ENCODE measurements around the gene ZBTB25. TPM values are rescaled to one million over a fixed set of nuclear protein-coding genes. Genes with fewer than 3 reads are reported as not detected.
A peak's percentile ranks its signal among the peaks of the same experiment; 100 is the strongest.

The ZBTB25 gene
- total RNA-seq, 2 experiments from 2014 or later, result 18.4 to 35.4 TPM

DNA sequence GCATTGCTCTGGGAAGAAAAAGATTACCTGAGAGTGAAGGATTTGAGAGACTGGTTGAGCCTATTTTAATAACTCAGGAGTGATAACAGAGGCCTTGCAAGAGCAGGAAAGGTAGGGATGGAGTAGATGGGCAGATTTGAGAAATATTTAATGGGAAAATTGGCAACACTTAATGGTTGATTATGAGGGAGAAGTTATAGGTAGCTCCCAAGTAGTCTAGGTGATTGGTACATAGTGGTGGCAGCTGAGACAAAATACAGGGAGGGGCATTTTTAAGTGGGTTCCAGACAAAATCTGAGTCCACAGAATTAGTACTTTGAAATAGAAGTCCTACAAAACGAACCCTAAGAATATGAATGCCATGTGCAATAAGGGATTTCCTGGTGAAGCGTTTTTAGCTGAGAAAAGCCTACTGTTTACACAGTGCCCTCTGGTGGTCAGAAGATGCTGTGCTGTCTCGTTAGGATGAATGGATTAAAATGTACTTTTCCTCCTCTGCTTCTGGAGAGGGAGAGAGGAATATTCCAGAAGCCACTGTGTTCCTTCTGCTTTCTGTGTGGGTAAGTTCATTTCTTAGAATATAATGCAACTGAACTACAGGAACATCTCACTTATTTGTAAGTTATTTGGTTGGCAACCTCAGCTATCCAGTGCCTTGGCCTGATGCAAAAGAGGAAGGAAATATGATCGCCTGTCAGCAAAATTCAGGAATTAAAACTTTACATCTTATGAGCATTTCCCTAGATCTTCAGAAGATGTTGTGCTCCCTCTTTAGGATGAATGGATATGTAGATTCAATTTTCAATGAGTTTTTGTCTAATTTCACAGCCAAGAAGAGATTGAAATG, 7.4 kb upstream of the ZBTB25 start:
- peak; percentile 81 for DNase-seq (ENCODE audit: low spot score)
- TF ChIP-seq CTCF (conservative IDR thresholded peaks at IDR 0.05; ENCODE audit: low read length) (peak; percentile 99), EZH2phosphoT487 (IDR thresholded peaks at IDR 0.05; ENCODE audit: borderline replicate concordance, low read depth, low read length) (no peak)
- H3K4me3 ChIP-seq (ENCODE audit: low read depth, low read length, poor library complexity, severe bottlenecking), result no peak overlapping the region
- H3K79me2 ChIP-seq (ENCODE audit: insufficient read depth, low read depth, low read length), result peaks cover 93% of the 10 kb centered on the region
- peaks cover 22% of the 10 kb centered on the region; the same call in 1 of the 2 replicates for H3K36me3 ChIP-seq (ENCODE audit: insufficient read depth, low read length)
- no TSS peak for BruUV-seq (replicated peaks)
- no peak overlapping the region; the same call in 1 of the 2 replicates for H2AFZ ChIP-seq (ENCODE audit: low read length)
- ChIA-PET POLR2A (interaction anchor here (0.6 to 2.1 kb wide), 4 partner anchors 11 to 423 kb away, joined by 3 to 9 read pairs (median 4); no protein-coding TSS in a partner anchor), CTCF (ENCODE audit: unreplicated experiment) (interaction anchor here (1.7 kb wide), 1 partner anchor 8 kb away, joined by 4 read pairs; no protein-coding TSS in a partner anchor)
- no peaks in the 10 kb centered on the region for H3K9me3 ChIP-seq (ENCODE audit: low read length)
- peak overlapping the region; percentile 45 for H3K4me2 ChIP-seq (ENCODE audit: low read length)
- H3K27ac ChIP-seq (ENCODE audit: low read depth, low read length, poor library complexity, severe bottlenecking), result no peak overlapping the region
- H4K20me1 ChIP-seq (ENCODE audit: insufficient read depth, low read length), result peaks cover 50% of the 10 kb centered on the region
- intact Hi-C loops (cut with micrococcal nuclease; ENCODE audit: unreplicated experiment), result no loop called here
- H3K4me1 ChIP-seq (ENCODE audit: insufficient read depth, low read length, poor library complexity, severe bottlenecking), result peaks cover 46% of the 10 kb centered on the region
- H3K9me2 ChIP-seq (ENCODE audit: insufficient read depth, low read length), result no peaks in the 10 kb centered on the region

DNA sequence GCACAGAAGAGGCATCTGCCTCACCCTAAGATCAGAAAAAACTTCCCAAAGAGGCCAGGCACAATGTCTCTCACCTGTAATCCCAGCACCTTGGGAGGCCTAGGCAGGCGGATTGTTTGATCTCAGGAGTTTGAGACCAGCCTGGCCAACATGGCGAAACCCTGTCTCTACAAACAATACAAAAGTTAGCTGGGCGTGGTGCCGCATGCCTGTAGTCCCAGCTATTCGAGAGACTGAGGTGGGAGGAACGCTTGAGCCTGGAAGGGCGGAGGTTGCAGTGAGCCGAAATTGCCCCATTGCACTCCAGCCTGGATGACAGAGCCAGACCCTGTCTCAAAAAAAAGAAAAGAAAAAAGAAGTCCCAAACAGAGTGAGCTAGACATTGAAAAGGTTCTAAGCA, 5.4 kb upstream of the ZBTB25 start:
- H3K27ac ChIP-seq (ENCODE audit: low read depth, low read length, poor library complexity, severe bottlenecking), result no peak overlapping the region
- H3K36me3 ChIP-seq (ENCODE audit: insufficient read depth, low read length), result peaks cover 20% of the 10 kb centered on the region; the same call in 1 of the 2 replicates
- no peak overlapping the region for H2AFZ ChIP-seq (ENCODE audit: low read length)
- H3K4me1 ChIP-seq (ENCODE audit: insufficient read depth, low read length, poor library complexity, severe bottlenecking), result peaks cover 51% of the 10 kb centered on the region
- H4K20me1 ChIP-seq (ENCODE audit: insufficient read depth, low read length), result peaks cover 48% of the 10 kb centered on the region
- POLR2A ChIA-PET, result interaction anchor here (0.6 to 1.0 kb wide), 3 partner anchors 11 to 67 kb away, joined by 3 to 5 read pairs (median 5); no protein-coding TSS in a partner anchor
- TF ChIP-seq CTCF (conservative IDR thresholded peaks at IDR 0.05; ENCODE audit: low read length) (no peak), EZH2phosphoT487 (IDR thresholded peaks at IDR 0.05; ENCODE audit: borderline replicate concordance, low read depth, low read length) (no peak)
- no TSS peak for BruUV-seq (replicated peaks)
- H3K9me2 ChIP-seq (ENCODE audit: insufficient read depth, low read length), result no peaks in the 10 kb centered on the region
- H3K4me2 ChIP-seq (ENCODE audit: low read length), result peak overlapping the region; percentile 99; the same call in 1 of the 2 replicates
- intact Hi-C loops (cut with micrococcal nuclease; ENCODE audit: unreplicated experiment), result loop anchor here (10.0 kb wide), 1 partner anchor 784 kb away; the partner anchor contains the start of gene SGPP1
- no peak overlapping the region for H3K4me3 ChIP-seq (ENCODE audit: low read depth, low read length, poor library complexity, severe bottlenecking)
- DNase-seq (ENCODE audit: low spot score), result no peak
- no peaks in the 10 kb centered on the region for H3K9me3 ChIP-seq (ENCODE audit: low read length)
- CTCF ChIA-PET (ENCODE audit: unreplicated experiment), result interaction anchor here (0.8 kb wide), 1 partner anchor 12 kb away, joined by 3 read pairs; no protein-coding TSS in a partner anchor
- H3K79me2 ChIP-seq (ENCODE audit: insufficient read depth, low read depth, low read length), result peaks cover 85% of the 10 kb centered on the region

Measured in OCI-LY7 (cell line).